Calu3 (cell line): ENCODE results near the gene SV2B. TPM values are rescaled to one million over a fixed set of nuclear protein-coding genes. Genes with fewer than 3 reads are reported as not detected.

Source experiments
- BruUV-seq: library from RNA; stranded (reverse); fragments of 400-500 nt; replicated peaks from 2 replicates; lab custom pipeline; 2021; lab: Mats Ljungman, UMichigan
- CTCF ChIA-PET: fragments of 300-600 bp; sonication (Branson Sonifier 250); formaldehyde crosslinking; loops from one replicate; lab custom pipeline; 2022; ENCODE audit warnings: antibody characterized with exemption; lab: Charles Lee
- DNase-seq: peaks from one replicate; pipeline ENCODE4 v3.0.0; 2022
- H3K27ac Mint-ChIP-seq: one replicate; pipeline ENCODE4 v1.8.0; 2022; ENCODE audit warnings: mixed read lengths; ENCODE audit not compliant: unreplicated experiment
- H3K27me3 Mint-ChIP-seq: one replicate; pipeline ENCODE4 v1.8.0; 2022; ENCODE audit warnings: mixed read lengths; ENCODE audit not compliant: unreplicated experiment
- H3K36me3 Mint-ChIP-seq: one replicate; pipeline ENCODE4 v1.8.0; 2022; ENCODE audit warnings: mild to moderate bottlenecking, moderate library complexity, mixed read lengths; ENCODE audit not compliant: insufficient read depth, unreplicated experiment
- H3K4me1 Mint-ChIP-seq: one replicate; pipeline ENCODE4 v1.8.0; 2022; ENCODE audit warnings: mild to moderate bottlenecking, low read depth, mixed read lengths; ENCODE audit not compliant: unreplicated experiment
- H3K4me3 Mint-ChIP-seq: one replicate; pipeline ENCODE4 v1.8.0; 2022; ENCODE audit warnings: mild to moderate bottlenecking, low read depth, moderate library complexity, mixed read lengths; ENCODE audit not compliant: unreplicated experiment
- H3K9me3 Mint-ChIP-seq: one replicate; pipeline ENCODE4 v1.8.0; 2022; ENCODE audit warnings: low read depth, mixed read lengths; ENCODE audit not compliant: unreplicated experiment
- CTCF ChIP-seq: fragments of 200-600 bp; IDR thresholded peaks from one replicate; pipeline ENCODE4 v1.8.0; 2022; ENCODE audit warnings: antibody characterized with exemption; ENCODE audit not compliant: unreplicated experiment
- intact Hi-C: fragments of 100-400 bp; cut with micrococcal nuclease; formaldehyde crosslinking; loops from one replicate; pipeline ENCODE4 v1.10.0; 2022; ENCODE audit not compliant: unreplicated experiment
- total RNA-seq: library from RNA; stranded (reverse); gene quantifications from 2 replicates; pipeline ENCODE4 v1.2.3, GENCODE V29; 2022

SV2B gene
- total RNA-seq, 1 experiment from 2014 or later, result 2.2 TPM

GRCh38 chr15:91116113-91117067 lies 16.3 kb downstream of the SV2B start:
- DNase-seq, result peak; percentile 83
- no TSS peak for BruUV-seq
- peaks cover 22% of the 10 kb centered on the region for H3K4me1 Mint-ChIP-seq
- no peaks in the 10 kb centered on the region for H3K27me3 Mint-ChIP-seq
- peak overlapping the region; percentile 14 for H3K4me3 Mint-ChIP-seq
- H3K9me3 Mint-ChIP-seq, result no peaks in the 10 kb centered on the region
- peaks cover 10% of the 10 kb centered on the region for H3K36me3 Mint-ChIP-seq
- CTCF ChIA-PET, result interaction anchor here (1.1 to 1.5 kb wide), 3 partner anchors 11 to 61 kb away, joined by 3 to 5 read pairs (median 5); no protein-coding TSS in a partner anchor
- H3K27ac Mint-ChIP-seq, result peak overlapping the region; percentile 93
- TF ChIP-seq CTCF, result no peak
- intact Hi-C loops, result loop anchor here (5.0 kb wide), 1 partner anchor 421 kb away; no protein-coding TSS in a partner anchor

- peaks cover 22% of the 10 kb centered on the region for H3K4me1 Mint-ChIP-seq
- BruUV-seq, result no TSS peak
- no peak overlapping the region for H3K4me3 Mint-ChIP-seq
- DNase-seq, result no peak
- H3K27ac Mint-ChIP-seq, result no peak overlapping the region
- H3K27me3 Mint-ChIP-seq, result no peaks in the 10 kb centered on the region
- TF ChIP-seq CTCF, result no peak
- CTCF ChIA-PET, result interaction anchor here (1.1 to 1.5 kb wide), 2 partner anchors 10 to 27 kb away, joined by 3 to 5 read pairs; no protein-coding TSS in a partner anchor
- H3K36me3 Mint-ChIP-seq, result peaks cover 10% of the 10 kb centered on the region
- no peaks in the 10 kb centered on the region for H3K9me3 Mint-ChIP-seq
- intact Hi-C loops, result loop anchor here (5.0 kb wide), 1 partner anchor 420 kb away; no protein-coding TSS in a partner anchor
Observed at GRCh38 chr15:91117375-91117774, 17.3 kb downstream of the SV2B start.

GRCh38 chr15:91118817-91119590 lies 18.9 kb downstream of the SV2B start:
- CTCF ChIA-PET, result interaction anchor here (0.5 kb wide), 1 partner anchor 26 kb away, joined by 4 read pairs; no protein-coding TSS in a partner anchor
- H3K27me3 Mint-ChIP-seq, result no peaks in the 10 kb centered on the region
- DNase-seq, result no peak
- TF ChIP-seq CTCF, result no peak
- H3K36me3 Mint-ChIP-seq, result peaks cover 10% of the 10 kb centered on the region
- H3K27ac Mint-ChIP-seq, result no peak overlapping the region
- BruUV-seq, result no TSS peak
- H3K4me3 Mint-ChIP-seq, result no peak overlapping the region
- peaks cover 22% of the 10 kb centered on the region for H3K4me1 Mint-ChIP-seq
- intact Hi-C loops, result loop anchor here (5.0 kb wide), 1 partner anchor 418 kb away; no protein-coding TSS in a partner anchor
- no peaks in the 10 kb centered on the region for H3K9me3 Mint-ChIP-seq

- no TSS peak for BruUV-seq
- H3K4me3 Mint-ChIP-seq, result no peak overlapping the region
- no peaks in the 10 kb centered on the region for H3K36me3 Mint-ChIP-seq
- peaks cover 9% of the 10 kb centered on the region for H3K4me1 Mint-ChIP-seq
- no peaks in the 10 kb centered on the region for H3K27me3 Mint-ChIP-seq
- H3K27ac Mint-ChIP-seq, result no peak overlapping the region
- no peak for DNase-seq
- CTCF ChIA-PET, result interaction anchor here (0.7 kb wide), 1 partner anchor 50 kb away, joined by 4 read pairs; no protein-coding TSS in a partner anchor
- intact Hi-C loops, result no loop called here
- H3K9me3 Mint-ChIP-seq, result no peaks in the 10 kb centered on the region
- TF ChIP-seq CTCF, result no peak
Observed at GRCh38 chr15:91122296-91122695, 22.2 kb downstream of the SV2B start.
